Transverse colon (tissue), 4 donors: ENCODE measurements around the gene PDE4B. TPM values are rescaled to one million over a fixed set of nuclear protein-coding genes. Genes with fewer than 3 reads are reported as not detected.

Experiments used
- DNase-seq: peaks from one replicate; pipeline ENCODE4 v3.0.0-alpha.2; 2019
- H3K27ac ChIP-seq, 4 donors: fragments of 200-600 bp; sonication (generic); 2 replicates each; pipeline ENCODE4 v1.5.1; 2016 to 2018; ENCODE audit warnings: inconsistent platforms in 4 of 4
- H3K27me3 ChIP-seq: fragments of 200-600 bp; sonication (generic); 2 replicates; pipeline ENCODE4 v1.5.1; 2017; ENCODE audit warnings: inconsistent platforms
- H3K36me3 ChIP-seq, 4 donors: fragments of 200-600 bp; sonication (generic); 2 replicates each; pipeline ENCODE4 v1.5.1; 2017 to 2019; ENCODE audit warnings: inconsistent platforms in 4 of 4
- H3K4me1 ChIP-seq, 4 donors: fragments of 200-600 bp; sonication (generic); 2 replicates each; pipeline ENCODE4 v1.5.1; 2017 to 2020; ENCODE audit warnings: inconsistent platforms in 4 of 4
- H3K4me3 ChIP-seq, 4 donors: fragments of 200-600 bp; sonication (generic); 1 replicate in 1 of 4; 2 replicates in 3 of 4; pipeline versions ENCODE4 v1.5.1 to v1.6.1; 2017 to 2019; ENCODE audit warnings: inconsistent platforms in 4 of 4
- H3K9me3 ChIP-seq, 2 donors: fragments of 200-600 bp; sonication (generic); 2 replicates each; pipeline ENCODE4 v1.5.1; 2017 to 2019; ENCODE audit warnings: inconsistent platforms in 2 of 2
- CTCF ChIP-seq, 5 experiments: fragments of 200-600 bp in 3 of 5; fragments of 450-650 bp in 2 of 5; sonication (generic) in 3 of 5; IDR thresholded peaks; 1 replicate in 2 of 5; 2 replicates in 3 of 5; pipeline ENCODE4 v1.5.1; 2016 to 2017; ENCODE audit warnings: antibody characterized with exemption in 5 of 5, inconsistent platforms in 3 of 5, mild to moderate bottlenecking in 2 of 5, moderate library complexity in 1 of 5
- EP300 ChIP-seq: sonication (generic); formaldehyde crosslinking; IDR thresholded peaks from one replicate; pipeline ENCODE4 v1.6.1; 2017; ENCODE audit warnings: antibody characterized with exemption, low read depth
- POLR2A ChIP-seq: fragments of 450-650 bp; IDR thresholded peaks from one replicate; pipeline ENCODE4 v1.6.1; 2016; ENCODE audit warnings: antibody characterized with exemption, mild to moderate bottlenecking, moderate library complexity
- POLR2AphosphoS5 ChIP-seq, 3 donors: sonication (generic); formaldehyde crosslinking; IDR thresholded peaks; one replicate each; pipeline ENCODE4 v1.6.1; 2016; ENCODE audit warnings: antibody characterized with exemption in 3 of 3
- WGBS, 2 donors: methylation state at CpG; one replicate each; pipeline ENCODE4 v1.1.5; 2018; ENCODE audit warnings: low coverage in 1 of 2; 5-methylcytosine and 5-hydroxymethylcytosine counted together
- in situ Hi-C, 4 donors: fragments of 200-750 bp; cut with MboI; loops; one replicate each; pipeline versions ENCODE4 v1.15.0 to v1.15.1; 2017; ENCODE audit warnings: low sequenced_read_pairs in 3 of 4, low pct_ligation_motif_present in 1 of 4, low pct_unique_long_range_greater_than_20kb in 1 of 4
- intact Hi-C: fragments of 100-400 bp; cut with DNase I; formaldehyde crosslinking; loops from one replicate; pipeline ENCODE4 v1.15.1; 2023; ENCODE audit warnings: low total_unique reads
- total RNA-seq, 4 donors: library from RNA; depleted of rRNA; stranded (reverse); fragments of >200 nt; gene quantifications; one replicate each; pipeline ENCODE4 v1.1.0, GENCODE V29; 2016

PDE4B gene
- total RNA-seq, 4 donors from 2014 or later: 4.5 to 14.8 (median 6.5) TPM

- no peaks in the 10 kb centered on the region for H3K27me3 ChIP-seq
- DNase-seq: no peak
- H3K9me3 ChIP-seq: no peaks in the 10 kb centered on the region
- no peak for TF ChIP-seq POLR2AphosphoS5 (IDR thresholded peaks at IDR 0.05)
- TF ChIP-seq CTCF (IDR thresholded peaks at IDR 0.05): no peak
- no peaks in the 10 kb centered on the region for H3K36me3 ChIP-seq
- H3K27ac ChIP-seq: peak overlapping the region in 1 of 4 donors; percentile 15
- intact Hi-C loops: no loop called here
- H3K4me1 ChIP-seq: peaks cover 0 to 31% (median 5%) of the 10 kb centered on the region in 4 donors
- WGBS, 2 donors: 58 to 59% methylated on average over 4 of the region's 4 CpGs
- in situ Hi-C loops: loop anchor here in 3 of 4 donors (10.0 to 25.0 kb wide), 3 partner anchors 176 to 479 kb away; no protein-coding TSS in a partner anchor
- H3K4me3 ChIP-seq: no peak overlapping the region
Observed at GRCh38 chr1:66258404-66259105, 465.9 kb downstream of the PDE4B start.

GRCh38 chr1:66261364-66261763, 468.7 kb downstream of the PDE4B start:
- intact Hi-C loops (loop anchor here (5.0 kb wide), 1 partner anchor 1399 kb away; no protein-coding TSS in a partner anchor), in situ Hi-C loops (loop anchor here in 1 of 4 donors (10.0 to 25.0 kb wide), 2 partner anchors 63 to 476 kb away; no protein-coding TSS in a partner anchor)
- H3K36me3 ChIP-seq: no peaks in the 10 kb centered on the region
- H3K27ac ChIP-seq: peak overlapping the region; percentile 4 to 68 (median 24)
- no peaks in the 10 kb centered on the region for H3K9me3 ChIP-seq
- no peaks in the 10 kb centered on the region for H3K27me3 ChIP-seq
- no peak for TF ChIP-seq EP300
- no peak for TF ChIP-seq CTCF (IDR thresholded peaks at IDR 0.05)
- TF ChIP-seq POLR2A: no peak
- no peak for TF ChIP-seq POLR2AphosphoS5 (IDR thresholded peaks at IDR 0.05)
- DNase-seq: no peak
- H3K4me1 ChIP-seq: peaks cover 0 to 30% (median 5%) of the 10 kb centered on the region in 4 donors
- H3K4me3 ChIP-seq: no peak overlapping the region

- peaks cover 0 to 25% (median 5%) of the 10 kb centered on the region in 4 donors for H3K4me1 ChIP-seq
- intact Hi-C loops (loop anchor here (5.0 kb wide), 1 partner anchor 1400 kb away; no protein-coding TSS in a partner anchor), in situ Hi-C loops (loop anchor here in 1 of 4 donors (10.0 to 25.0 kb wide), 2 partner anchors 62 to 475 kb away; no protein-coding TSS in a partner anchor)
- H3K9me3 ChIP-seq: no peaks in the 10 kb centered on the region
- H3K27me3 ChIP-seq: no peaks in the 10 kb centered on the region
- DNase-seq: peak; percentile 49
- H3K4me3 ChIP-seq: no peak overlapping the region
- H3K27ac ChIP-seq: peak overlapping the region; percentile 4 to 68 (median 24)
- no peaks in the 10 kb centered on the region for H3K36me3 ChIP-seq
- 59 to 62% methylated on average over 6 of the region's 6 CpGs for WGBS, 2 donors
- no peak for TF ChIP-seq CTCF (IDR thresholded peaks at IDR 0.05)
- no peak for TF ChIP-seq EP300
- no peak for TF ChIP-seq POLR2A
- no peak for TF ChIP-seq POLR2AphosphoS5 (IDR thresholded peaks at IDR 0.05)
Observed at GRCh38 chr1:66262208-66262963, 469.7 kb downstream of the PDE4B start.

- DNase-seq: no peak
- H3K36me3 ChIP-seq: no peaks in the 10 kb centered on the region
- no peaks in the 10 kb centered on the region for H3K9me3 ChIP-seq
- no peak overlapping the region for H3K4me3 ChIP-seq
- no peaks in the 10 kb centered on the region for H3K27me3 ChIP-seq
- intact Hi-C loops: no loop called here
- in situ Hi-C loops: loop anchor here in 1 of 4 donors (10.0 to 25.0 kb wide), 2 partner anchors 60 to 472 kb away; no protein-coding TSS in a partner anchor
- no peak overlapping the region for H3K27ac ChIP-seq
- WGBS, 2 donors: 74 to 94% methylated on average over 2 of the region's 2 CpGs
- no peak for TF ChIP-seq EP300
- TF ChIP-seq CTCF (IDR thresholded peaks at IDR 0.05): no peak
- TF ChIP-seq POLR2A: no peak
- TF ChIP-seq POLR2AphosphoS5 (IDR thresholded peaks at IDR 0.05): no peak
- peaks cover 0 to 28% (median 7%) of the 10 kb centered on the region in 4 donors for H3K4me1 ChIP-seq
Observed at GRCh38 chr1:66265268-66265667, 472.6 kb downstream of the PDE4B start.
